SH-SY5Y (cell line): Measurements from ENCODE around the gene NQO1.

Experiments used
- GATA2 ChIP-seq: IDR thresholded peaks from 2 replicates; pipeline ENCODE4 v1.6.1; 2011; ENCODE audit warnings: mild to moderate bottlenecking, low read depth, low read length
- GATA3 ChIP-seq: IDR thresholded peaks from 2 replicates; pipeline ENCODE4 v1.6.1; 2011; ENCODE audit warnings: low read depth, mild to moderate bottlenecking, low read length, moderate library complexity

DNA sequence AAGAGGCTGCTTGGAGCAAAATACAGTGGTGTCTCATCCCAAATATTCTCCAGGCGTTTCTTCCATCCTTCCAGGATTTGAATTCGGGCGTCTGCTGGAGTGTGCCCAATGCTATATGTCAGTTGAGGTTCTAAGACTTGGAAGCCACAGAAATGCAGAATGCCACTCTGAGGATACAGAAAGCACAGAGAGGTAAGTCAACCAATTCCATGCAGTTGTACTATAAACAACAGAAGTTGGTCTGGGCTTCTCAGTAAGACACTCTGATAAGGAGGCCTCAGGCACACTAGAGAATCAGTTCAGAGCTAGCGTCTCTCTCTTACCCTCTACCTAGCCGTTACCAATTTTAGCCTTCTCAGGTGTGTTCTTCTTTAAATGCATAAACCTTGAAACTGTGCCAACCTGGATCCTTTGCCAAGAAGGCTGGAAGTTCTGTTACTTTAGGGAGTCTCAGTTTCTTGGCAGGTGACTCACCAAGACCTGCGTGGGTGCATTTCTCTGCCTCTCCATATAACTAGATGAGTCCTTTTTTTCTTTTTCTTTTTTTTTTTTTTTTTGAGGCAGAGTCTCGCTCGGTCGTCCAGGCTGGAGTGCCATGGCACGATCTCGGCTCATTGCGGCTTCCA lies 15.1 kb downstream of the NQO1 start:
- TF ChIP-seq GATA2 (no peak), GATA3 (no peak)
